Ascending aorta (tissue), 2 donors: Measurements from ENCODE around the gene TAPT1. TPM values are rescaled to one million over a fixed set of nuclear protein-coding genes. Genes with fewer than 3 reads are reported as not detected.

ENCODE experiments used
- DNase-seq, 2 donors: peaks; one replicate each; pipeline ENCODE4 v3.0.0-alpha.2; 2019; ENCODE audit warnings: low spot score in 2 of 2
- H3K27ac ChIP-seq, 2 donors: fragments of 200-600 bp; sonication (generic); one replicate each; pipeline ENCODE4 v1.5.1; 2016 to 2017; ENCODE audit warnings: mild to moderate bottlenecking in 1 of 2
- H3K27me3 ChIP-seq: fragments of 200-600 bp; sonication (generic); one replicate; pipeline ENCODE4 v1.5.1; 2017
- H3K36me3 ChIP-seq, 2 donors: fragments of 200-600 bp; sonication (generic); one replicate each; pipeline ENCODE4 v1.5.1; 2016
- H3K4me1 ChIP-seq, 2 donors: fragments of 200-600 bp; sonication (generic); one replicate each; pipeline ENCODE4 v1.5.1; 2016 to 2017; ENCODE audit warnings: mild to moderate bottlenecking in 1 of 2
- H3K4me3 ChIP-seq, 2 donors: fragments of 200-600 bp; sonication (generic); one replicate each; pipeline ENCODE4 v1.5.1; 2016 to 2017; ENCODE audit warnings: mild to moderate bottlenecking in 1 of 2
- H3K9me3 ChIP-seq, 2 donors: fragments of 200-600 bp; sonication (generic); one replicate each; pipeline ENCODE4 v1.5.1; 2016
- intact Hi-C: fragments of 100-400 bp; cut with DNase I; formaldehyde crosslinking; loops from one replicate; pipeline ENCODE4 v1.15.1; 2023
- total RNA-seq: library from RNA; depleted of rRNA; stranded (reverse); fragments of >200 nt; gene quantifications from one replicate; pipeline ENCODE4 v1.1.0, GENCODE V29; 2016
- TF ChIP-seq, protein P1 (sequence below), 3 experiments: fragments of 200-600 bp in 2 of 3; fragments of 450-650 bp in 1 of 3; sonication (generic) in 2 of 3; IDR thresholded peaks; one replicate each; pipeline ENCODE4 v1.5.1; 2016 to 2019; ENCODE audit warnings: antibody characterized with exemption in 3 of 3, mild to moderate bottlenecking in 1 of 3, moderate library complexity in 1 of 3

TAPT1 gene
- total RNA-seq, 1 donor from 2014 or later: 10.7 TPM

GRCh38 chr4:16261313-16261878 is 35.1 kb upstream of the TAPT1 start:
- no peak for DNase-seq
- Histone ChIP-seq H3K36me3 (no peaks in the 10 kb centered on the region), H3K4me1 (no peaks in the 10 kb centered on the region), H3K27ac (no peak overlapping the region), H3K4me3 (no peak overlapping the region), H3K27me3 (no peaks in the 10 kb centered on the region), H3K9me3 (no peaks in the 10 kb centered on the region)
- TF ChIP-seq, protein P1, sequence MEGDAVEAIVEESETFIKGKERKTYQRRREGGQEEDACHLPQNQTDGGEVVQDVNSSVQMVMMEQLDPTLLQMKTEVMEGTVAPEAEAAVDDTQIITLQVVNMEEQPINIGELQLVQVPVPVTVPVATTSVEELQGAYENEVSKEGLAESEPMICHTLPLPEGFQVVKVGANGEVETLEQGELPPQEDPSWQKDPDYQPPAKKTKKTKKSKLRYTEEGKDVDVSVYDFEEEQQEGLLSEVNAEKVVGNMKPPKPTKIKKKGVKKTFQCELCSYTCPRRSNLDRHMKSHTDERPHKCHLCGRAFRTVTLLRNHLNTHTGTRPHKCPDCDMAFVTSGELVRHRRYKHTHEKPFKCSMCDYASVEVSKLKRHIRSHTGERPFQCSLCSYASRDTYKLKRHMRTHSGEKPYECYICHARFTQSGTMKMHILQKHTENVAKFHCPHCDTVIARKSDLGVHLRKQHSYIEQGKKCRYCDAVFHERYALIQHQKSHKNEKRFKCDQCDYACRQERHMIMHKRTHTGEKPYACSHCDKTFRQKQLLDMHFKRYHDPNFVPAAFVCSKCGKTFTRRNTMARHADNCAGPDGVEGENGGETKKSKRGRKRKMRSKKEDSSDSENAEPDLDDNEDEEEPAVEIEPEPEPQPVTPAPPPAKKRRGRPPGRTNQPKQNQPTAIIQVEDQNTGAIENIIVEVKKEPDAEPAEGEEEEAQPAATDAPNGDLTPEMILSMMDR (IDR thresholded peaks at IDR 0.05): no peak
- intact Hi-C loops: no loop called here

- Histone ChIP-seq H3K4me3 (no peak overlapping the region), H3K9me3 (no peaks in the 10 kb centered on the region), H3K36me3 (no peaks in the 10 kb centered on the region), H3K27me3 (no peaks in the 10 kb centered on the region), H3K27ac (no peak overlapping the region), H3K4me1 (no peaks in the 10 kb centered on the region)
- intact Hi-C loops: no loop called here
- TF ChIP-seq, protein P1 (IDR thresholded peaks at IDR 0.05): no peak
- DNase-seq: no peak
Observed at GRCh38 chr4:16259889-16260246, 33.6 kb upstream of the TAPT1 start.

GRCh38 chr4:16259241-16259888 is 33.1 kb upstream of the TAPT1 start:
- Histone ChIP-seq H3K4me1 (no peaks in the 10 kb centered on the region), H3K27ac (no peak overlapping the region), H3K36me3 (no peaks in the 10 kb centered on the region), H3K9me3 (no peaks in the 10 kb centered on the region), H3K27me3 (no peaks in the 10 kb centered on the region), H3K4me3 (no peak overlapping the region)
- intact Hi-C loops: no loop called here
- TF ChIP-seq, protein P1 (IDR thresholded peaks at IDR 0.05): no peak
- DNase-seq: no peak

DNA sequence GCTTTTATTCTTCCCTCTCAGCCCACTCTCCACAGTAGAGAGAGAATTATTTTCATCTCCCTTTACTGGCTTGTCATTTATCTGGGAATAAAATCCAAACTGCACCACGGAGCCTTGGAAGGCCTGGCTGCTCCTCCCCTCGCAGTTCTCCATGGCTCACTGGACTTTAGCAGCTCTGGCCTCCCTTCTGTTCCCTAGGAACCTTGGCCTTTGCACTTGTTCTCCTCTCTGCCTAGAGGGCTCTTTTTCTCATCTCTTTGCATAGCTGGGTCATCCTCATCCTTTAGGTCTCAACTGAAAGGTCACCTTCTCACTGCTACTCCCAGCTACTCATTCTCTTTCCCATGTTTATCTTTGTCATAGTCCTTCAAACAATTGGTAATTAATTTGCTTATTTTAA is 31.3 kb upstream of the TAPT1 start:
- Histone ChIP-seq H3K27ac (no peak overlapping the region), H3K36me3 (no peaks in the 10 kb centered on the region), H3K4me3 (no peak overlapping the region), H3K4me1 (no peaks in the 10 kb centered on the region), H3K9me3 (no peaks in the 10 kb centered on the region), H3K27me3 (no peaks in the 10 kb centered on the region)
- TF ChIP-seq, protein P1 (IDR thresholded peaks at IDR 0.05): no peak
- DNase-seq: no peak
- intact Hi-C loops: no loop called here

GRCh38 chr4:16256343-16256742 is 30.1 kb upstream of the TAPT1 start:
- H3K27ac ChIP-seq: no peak overlapping the region
- no peaks in the 10 kb centered on the region for H3K27me3 ChIP-seq
- intact Hi-C loops: no loop called here
- no peaks in the 10 kb centered on the region for H3K4me1 ChIP-seq
- H3K4me3 ChIP-seq: no peak overlapping the region
- no peaks in the 10 kb centered on the region for H3K9me3 ChIP-seq
- TF ChIP-seq, protein P1 (IDR thresholded peaks at IDR 0.05): no peak
- H3K36me3 ChIP-seq: no peaks in the 10 kb centered on the region
- DNase-seq: no peak
